ENCODE data around the gene ADORA1.

DNA sequence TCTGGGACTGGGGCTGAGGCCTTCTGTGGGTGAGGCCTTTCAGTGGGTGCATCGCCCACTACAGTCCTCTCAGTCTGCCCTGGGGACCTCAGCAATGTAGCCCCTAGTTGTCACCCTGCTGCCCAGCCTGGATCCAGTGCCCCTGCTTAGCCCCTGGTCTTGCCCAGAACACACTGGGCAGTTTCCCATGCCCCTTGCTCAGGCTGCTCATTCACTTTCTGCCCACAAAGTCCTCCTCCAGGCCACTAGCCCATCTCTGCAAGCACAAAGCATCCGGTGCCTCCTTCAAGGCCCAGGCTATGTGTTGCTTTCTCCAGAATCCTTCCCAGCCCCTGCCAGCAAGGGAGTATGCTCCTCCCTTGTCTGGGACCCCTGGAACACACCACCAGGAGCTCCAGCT, 5.4 kb upstream of the ADORA1 start:
- no peak for TF ChIP-seq RFX5 (IDR thresholded peaks at IDR 0.05; ENCODE audit: low read length)
- TF ChIP-seq, protein P1, sequence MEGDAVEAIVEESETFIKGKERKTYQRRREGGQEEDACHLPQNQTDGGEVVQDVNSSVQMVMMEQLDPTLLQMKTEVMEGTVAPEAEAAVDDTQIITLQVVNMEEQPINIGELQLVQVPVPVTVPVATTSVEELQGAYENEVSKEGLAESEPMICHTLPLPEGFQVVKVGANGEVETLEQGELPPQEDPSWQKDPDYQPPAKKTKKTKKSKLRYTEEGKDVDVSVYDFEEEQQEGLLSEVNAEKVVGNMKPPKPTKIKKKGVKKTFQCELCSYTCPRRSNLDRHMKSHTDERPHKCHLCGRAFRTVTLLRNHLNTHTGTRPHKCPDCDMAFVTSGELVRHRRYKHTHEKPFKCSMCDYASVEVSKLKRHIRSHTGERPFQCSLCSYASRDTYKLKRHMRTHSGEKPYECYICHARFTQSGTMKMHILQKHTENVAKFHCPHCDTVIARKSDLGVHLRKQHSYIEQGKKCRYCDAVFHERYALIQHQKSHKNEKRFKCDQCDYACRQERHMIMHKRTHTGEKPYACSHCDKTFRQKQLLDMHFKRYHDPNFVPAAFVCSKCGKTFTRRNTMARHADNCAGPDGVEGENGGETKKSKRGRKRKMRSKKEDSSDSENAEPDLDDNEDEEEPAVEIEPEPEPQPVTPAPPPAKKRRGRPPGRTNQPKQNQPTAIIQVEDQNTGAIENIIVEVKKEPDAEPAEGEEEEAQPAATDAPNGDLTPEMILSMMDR (IDR thresholded peaks at IDR 0.05): no peak
- TF ChIP-seq, protein P2, sequence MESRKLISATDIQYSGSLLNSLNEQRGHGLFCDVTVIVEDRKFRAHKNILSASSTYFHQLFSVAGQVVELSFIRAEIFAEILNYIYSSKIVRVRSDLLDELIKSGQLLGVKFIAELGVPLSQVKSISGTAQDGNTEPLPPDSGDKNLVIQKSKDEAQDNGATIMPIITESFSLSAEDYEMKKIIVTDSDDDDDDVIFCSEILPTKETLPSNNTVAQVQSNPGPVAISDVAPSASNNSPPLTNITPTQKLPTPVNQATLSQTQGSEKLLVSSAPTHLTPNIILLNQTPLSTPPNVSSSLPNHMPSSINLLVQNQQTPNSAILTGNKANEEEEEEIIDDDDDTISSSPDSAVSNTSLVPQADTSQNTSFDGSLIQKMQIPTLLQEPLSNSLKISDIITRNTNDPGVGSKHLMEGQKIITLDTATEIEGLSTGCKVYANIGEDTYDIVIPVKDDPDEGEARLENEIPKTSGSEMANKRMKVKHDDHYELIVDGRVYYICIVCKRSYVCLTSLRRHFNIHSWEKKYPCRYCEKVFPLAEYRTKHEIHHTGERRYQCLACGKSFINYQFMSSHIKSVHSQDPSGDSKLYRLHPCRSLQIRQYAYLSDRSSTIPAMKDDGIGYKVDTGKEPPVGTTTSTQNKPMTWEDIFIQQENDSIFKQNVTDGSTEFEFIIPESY (IDR thresholded peaks at IDR 0.05; ENCODE audit: borderline replicate concordance, low read depth): no peak
- TF ChIP-seq, protein P3, sequence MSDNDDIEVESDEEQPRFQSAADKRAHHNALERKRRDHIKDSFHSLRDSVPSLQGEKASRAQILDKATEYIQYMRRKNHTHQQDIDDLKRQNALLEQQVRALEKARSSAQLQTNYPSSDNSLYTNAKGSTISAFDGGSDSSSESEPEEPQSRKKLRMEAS (IDR thresholded peaks at IDR 0.05; ENCODE audit: low read depth): no peak
- no peak for TF ChIP-seq YY1 (IDR thresholded peaks at IDR 0.05; ENCODE audit: low read depth)
- TF ChIP-seq SMC3 (IDR thresholded peaks at IDR 0.05; ENCODE audit: low read depth, low read length): no peak
- TF ChIP-seq RAD21 (IDR thresholded peaks at IDR 0.05; ENCODE audit: low read length): no peak
- TF ChIP-seq, protein P4, sequence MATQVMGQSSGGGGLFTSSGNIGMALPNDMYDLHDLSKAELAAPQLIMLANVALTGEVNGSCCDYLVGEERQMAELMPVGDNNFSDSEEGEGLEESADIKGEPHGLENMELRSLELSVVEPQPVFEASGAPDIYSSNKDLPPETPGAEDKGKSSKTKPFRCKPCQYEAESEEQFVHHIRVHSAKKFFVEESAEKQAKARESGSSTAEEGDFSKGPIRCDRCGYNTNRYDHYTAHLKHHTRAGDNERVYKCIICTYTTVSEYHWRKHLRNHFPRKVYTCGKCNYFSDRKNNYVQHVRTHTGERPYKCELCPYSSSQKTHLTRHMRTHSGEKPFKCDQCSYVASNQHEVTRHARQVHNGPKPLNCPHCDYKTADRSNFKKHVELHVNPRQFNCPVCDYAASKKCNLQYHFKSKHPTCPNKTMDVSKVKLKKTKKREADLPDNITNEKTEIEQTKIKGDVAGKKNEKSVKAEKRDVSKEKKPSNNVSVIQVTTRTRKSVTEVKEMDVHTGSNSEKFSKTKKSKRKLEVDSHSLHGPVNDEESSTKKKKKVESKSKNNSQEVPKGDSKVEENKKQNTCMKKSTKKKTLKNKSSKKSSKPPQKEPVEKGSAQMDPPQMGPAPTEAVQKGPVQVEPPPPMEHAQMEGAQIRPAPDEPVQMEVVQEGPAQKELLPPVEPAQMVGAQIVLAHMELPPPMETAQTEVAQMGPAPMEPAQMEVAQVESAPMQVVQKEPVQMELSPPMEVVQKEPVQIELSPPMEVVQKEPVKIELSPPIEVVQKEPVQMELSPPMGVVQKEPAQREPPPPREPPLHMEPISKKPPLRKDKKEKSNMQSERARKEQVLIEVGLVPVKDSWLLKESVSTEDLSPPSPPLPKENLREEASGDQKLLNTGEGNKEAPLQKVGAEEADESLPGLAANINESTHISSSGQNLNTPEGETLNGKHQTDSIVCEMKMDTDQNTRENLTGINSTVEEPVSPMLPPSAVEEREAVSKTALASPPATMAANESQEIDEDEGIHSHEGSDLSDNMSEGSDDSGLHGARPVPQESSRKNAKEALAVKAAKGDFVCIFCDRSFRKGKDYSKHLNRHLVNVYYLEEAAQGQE (IDR thresholded peaks at IDR 0.05; ENCODE audit: low read depth, low read length): no peak
- no peak for TF ChIP-seq RCOR1 (IDR thresholded peaks at IDR 0.05; ENCODE audit: low read length)
- TF ChIP-seq, protein P5, sequence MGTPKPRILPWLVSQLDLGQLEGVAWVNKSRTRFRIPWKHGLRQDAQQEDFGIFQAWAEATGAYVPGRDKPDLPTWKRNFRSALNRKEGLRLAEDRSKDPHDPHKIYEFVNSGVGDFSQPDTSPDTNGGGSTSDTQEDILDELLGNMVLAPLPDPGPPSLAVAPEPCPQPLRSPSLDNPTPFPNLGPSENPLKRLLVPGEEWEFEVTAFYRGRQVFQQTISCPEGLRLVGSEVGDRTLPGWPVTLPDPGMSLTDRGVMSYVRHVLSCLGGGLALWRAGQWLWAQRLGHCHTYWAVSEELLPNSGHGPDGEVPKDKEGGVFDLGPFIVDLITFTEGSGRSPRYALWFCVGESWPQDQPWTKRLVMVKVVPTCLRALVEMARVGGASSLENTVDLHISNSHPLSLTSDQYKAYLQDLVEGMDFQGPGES (IDR thresholded peaks at IDR 0.05; ENCODE audit: low read depth, low read length): no peak
- TF ChIP-seq GABPA (IDR thresholded peaks at IDR 0.05; ENCODE audit: low read depth): no peak
- TF ChIP-seq, protein P6, sequence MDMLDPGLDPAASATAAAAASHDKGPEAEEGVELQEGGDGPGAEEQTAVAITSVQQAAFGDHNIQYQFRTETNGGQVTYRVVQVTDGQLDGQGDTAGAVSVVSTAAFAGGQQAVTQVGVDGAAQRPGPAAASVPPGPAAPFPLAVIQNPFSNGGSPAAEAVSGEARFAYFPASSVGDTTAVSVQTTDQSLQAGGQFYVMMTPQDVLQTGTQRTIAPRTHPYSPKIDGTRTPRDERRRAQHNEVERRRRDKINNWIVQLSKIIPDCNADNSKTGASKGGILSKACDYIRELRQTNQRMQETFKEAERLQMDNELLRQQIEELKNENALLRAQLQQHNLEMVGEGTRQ (IDR thresholded peaks at IDR 0.05; ENCODE audit: borderline replicate concordance, low read depth, low read length): no peak
- no peak for TF ChIP-seq EZH2phosphoT487 (IDR thresholded peaks at IDR 0.05; ENCODE audit: borderline replicate concordance, low read depth)
- no peak for TF ChIP-seq EP300 (IDR thresholded peaks at IDR 0.05; ENCODE audit: borderline replicate concordance in 1 of 2, low read depth in 1 of 2, low read length in 1 of 2)

Data from SK-N-SH (cell line).